ENCODE data around the gene LYST. TPM values are rescaled to one million over a fixed set of nuclear protein-coding genes. Genes with fewer than 3 reads are reported as not detected.
A peak's percentile ranks its signal among the peaks of the same experiment; 100 is the strongest.

The LYST gene
- polyA plus RNA-seq, 1 donor from 2014 or later, result 29.4 TPM

DNA sequence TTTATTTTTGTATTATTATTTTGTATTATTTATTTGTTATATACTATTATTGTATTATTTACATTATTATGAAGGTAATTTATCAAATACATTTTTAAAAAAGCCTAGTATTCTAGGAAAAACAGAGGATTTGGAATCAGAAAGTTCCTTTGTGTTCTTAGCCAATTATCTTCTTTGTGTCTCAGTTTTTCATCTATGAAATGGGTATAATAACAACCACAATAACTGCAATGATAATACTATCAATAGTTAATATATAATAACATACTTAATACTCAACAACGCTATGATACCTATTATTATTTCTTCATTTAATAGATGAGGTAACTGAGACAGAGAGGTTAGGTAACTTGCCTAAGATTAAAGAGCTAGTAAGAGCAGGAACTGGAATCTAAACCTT is 136.7 kb downstream of the LYST start:
- H3K27me3 Mint-ChIP-seq, result no peaks in the 10 kb centered on the region
- H3K4me1 Mint-ChIP-seq, result no peaks in the 10 kb centered on the region
- H3K9me3 Mint-ChIP-seq, result no peaks in the 10 kb centered on the region
- H3K27ac Mint-ChIP-seq, result no peak overlapping the region
- H3K36me3 Mint-ChIP-seq, result peaks cover 3% of the 10 kb centered on the region
- H3K4me3 Mint-ChIP-seq, result no peak overlapping the region

DNA sequence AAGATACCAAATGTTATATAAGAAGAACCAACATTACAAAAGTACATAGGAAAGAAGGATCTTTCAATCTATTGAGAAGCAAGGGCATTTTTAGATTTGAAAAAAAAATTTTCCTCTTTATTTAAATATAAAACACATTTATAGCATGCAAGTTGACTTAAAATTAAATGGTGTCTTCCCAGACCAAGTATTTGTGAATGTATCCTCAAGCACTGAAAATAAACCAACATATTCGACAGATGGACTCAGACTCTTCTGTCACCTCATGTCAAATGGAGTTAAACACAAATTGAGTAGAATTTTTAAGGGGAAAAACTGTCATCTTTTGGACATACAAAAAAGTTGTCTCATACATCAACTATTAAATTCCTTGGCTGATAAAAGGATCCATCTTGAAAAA is 140.1 kb downstream of the LYST start:
- no peak overlapping the region for H3K27ac Mint-ChIP-seq
- H3K4me3 Mint-ChIP-seq, result no peak overlapping the region
- H3K4me1 Mint-ChIP-seq, result no peaks in the 10 kb centered on the region
- no peaks in the 10 kb centered on the region for H3K9me3 Mint-ChIP-seq
- no peaks in the 10 kb centered on the region for H3K27me3 Mint-ChIP-seq
- peaks cover 3% of the 10 kb centered on the region for H3K36me3 Mint-ChIP-seq

DNA sequence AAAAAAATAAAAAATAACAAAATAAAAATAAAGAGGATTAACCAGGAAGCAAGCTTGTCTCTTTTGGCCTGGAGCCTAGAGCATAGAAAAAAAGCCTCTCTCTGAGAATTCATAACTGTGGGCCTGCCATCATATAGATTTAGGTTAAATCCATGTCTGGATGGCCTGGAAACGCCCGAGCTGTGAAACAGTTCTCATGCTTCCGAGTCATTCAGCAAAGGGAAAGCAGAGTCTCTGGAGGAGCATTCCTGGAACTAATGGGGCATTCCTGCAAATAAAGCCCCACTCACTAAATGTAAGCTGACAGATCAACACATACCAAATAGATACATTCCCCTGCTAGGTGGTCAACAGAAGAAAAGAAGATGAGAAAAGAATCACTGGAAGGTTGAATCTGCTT is 141.3 kb downstream of the LYST start:
- peaks cover 6% of the 10 kb centered on the region for H3K36me3 Mint-ChIP-seq
- H3K9me3 Mint-ChIP-seq, result no peaks in the 10 kb centered on the region
- H3K27me3 Mint-ChIP-seq, result no peaks in the 10 kb centered on the region
- H3K4me3 Mint-ChIP-seq, result no peak overlapping the region
- no peak overlapping the region for H3K27ac Mint-ChIP-seq
- no peaks in the 10 kb centered on the region for H3K4me1 Mint-ChIP-seq

DNA sequence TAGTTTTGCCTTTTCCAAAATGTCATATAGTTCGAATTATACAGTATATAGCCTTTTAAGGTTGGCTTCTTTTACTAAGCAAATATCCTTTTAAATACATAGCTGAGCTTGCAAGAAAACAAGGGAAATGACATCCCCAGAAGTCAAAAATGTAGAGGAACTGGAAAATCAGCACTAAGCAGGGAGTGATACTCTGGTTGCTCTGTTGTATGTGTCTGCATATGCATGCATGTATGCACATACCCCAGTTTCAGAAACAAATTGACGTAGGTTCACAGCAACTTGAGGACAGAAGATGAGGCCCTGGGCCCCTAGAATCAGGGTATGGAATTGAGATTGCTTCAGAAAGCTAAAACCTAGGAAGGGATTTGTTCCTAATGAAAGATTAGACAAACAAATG is 142.0 kb downstream of the LYST start:
- peaks cover 6% of the 10 kb centered on the region for H3K36me3 Mint-ChIP-seq
- H3K27ac Mint-ChIP-seq, result no peak overlapping the region
- no peaks in the 10 kb centered on the region for H3K27me3 Mint-ChIP-seq
- H3K4me3 Mint-ChIP-seq, result no peak overlapping the region
- no peaks in the 10 kb centered on the region for H3K4me1 Mint-ChIP-seq
- no peaks in the 10 kb centered on the region for H3K9me3 Mint-ChIP-seq

DNA sequence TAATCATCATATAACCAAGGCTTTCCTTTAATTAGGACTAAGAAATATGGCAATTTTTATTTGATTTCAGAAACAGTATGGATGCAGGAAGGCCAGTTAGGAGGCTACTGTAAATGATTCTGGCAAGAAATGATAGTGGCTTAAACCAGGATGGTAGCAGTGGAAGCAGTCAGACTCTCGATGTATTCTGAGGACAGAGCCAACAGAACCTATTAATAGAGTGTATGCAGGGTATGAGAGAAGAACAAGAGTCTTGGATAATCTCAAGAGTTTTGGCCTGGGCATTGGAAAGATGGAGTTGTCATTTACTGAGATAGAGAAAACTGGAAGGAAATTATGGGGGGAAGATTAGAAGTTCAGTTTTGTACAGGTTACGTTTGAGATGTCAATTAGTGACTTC is 143.8 kb downstream of the LYST start:
- Mint-ChIP-seq H3K4me1 (no peaks in the 10 kb centered on the region), H3K36me3 (peaks cover 6% of the 10 kb centered on the region), H3K4me3 (no peak overlapping the region), H3K27ac (no peak overlapping the region), H3K27me3 (no peaks in the 10 kb centered on the region), H3K9me3 (no peaks in the 10 kb centered on the region)

DNA sequence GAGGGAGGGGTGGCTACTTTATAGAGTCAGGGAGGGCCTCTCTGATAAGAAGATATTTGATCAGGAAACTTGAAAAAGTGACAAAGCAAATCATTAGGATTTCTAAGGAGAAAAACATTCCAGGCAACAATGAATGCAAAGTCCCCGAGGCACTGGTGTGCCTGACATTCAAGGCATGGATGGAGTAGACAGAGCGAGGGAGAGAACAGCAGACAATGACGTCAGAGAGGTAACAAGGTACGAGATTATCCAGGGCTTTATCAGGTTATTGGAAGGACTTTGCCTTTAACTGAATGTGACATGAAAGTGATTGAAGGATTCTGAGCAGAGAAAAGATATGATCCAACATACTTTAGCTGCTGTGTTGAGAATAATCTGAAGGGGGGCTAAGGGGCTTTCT is 144.7 kb downstream of the LYST start:
- no peaks in the 10 kb centered on the region for H3K9me3 Mint-ChIP-seq
- H3K36me3 Mint-ChIP-seq, result peaks cover 5% of the 10 kb centered on the region
- H3K4me1 Mint-ChIP-seq, result no peaks in the 10 kb centered on the region
- no peak overlapping the region for H3K4me3 Mint-ChIP-seq
- no peak overlapping the region for H3K27ac Mint-ChIP-seq
- no peaks in the 10 kb centered on the region for H3K27me3 Mint-ChIP-seq

DNA sequence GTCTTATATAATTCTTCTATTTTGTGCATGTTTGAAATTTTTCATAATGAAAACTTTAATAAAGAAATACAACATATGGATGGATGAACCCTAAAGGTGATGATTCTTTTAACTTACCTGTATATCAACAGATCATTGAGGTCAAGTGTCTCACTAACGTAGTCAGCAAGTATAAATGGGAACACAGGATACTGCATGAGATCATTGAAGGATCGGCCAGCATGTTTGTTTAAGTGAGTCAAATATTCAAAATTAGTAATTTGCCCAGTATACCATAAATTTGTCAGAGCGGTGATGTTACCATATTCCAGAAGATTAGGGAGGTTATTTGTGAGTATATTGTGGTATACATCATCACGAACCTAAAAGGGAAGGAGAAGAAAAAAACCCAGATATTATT is 146.2 kb downstream of the LYST start:
- Mint-ChIP-seq H3K9me3 (no peaks in the 10 kb centered on the region), H3K27me3 (no peaks in the 10 kb centered on the region), H3K4me1 (no peaks in the 10 kb centered on the region), H3K27ac (no peak overlapping the region), H3K4me3 (no peak overlapping the region), H3K36me3 (peaks cover 5% of the 10 kb centered on the region)

DNA sequence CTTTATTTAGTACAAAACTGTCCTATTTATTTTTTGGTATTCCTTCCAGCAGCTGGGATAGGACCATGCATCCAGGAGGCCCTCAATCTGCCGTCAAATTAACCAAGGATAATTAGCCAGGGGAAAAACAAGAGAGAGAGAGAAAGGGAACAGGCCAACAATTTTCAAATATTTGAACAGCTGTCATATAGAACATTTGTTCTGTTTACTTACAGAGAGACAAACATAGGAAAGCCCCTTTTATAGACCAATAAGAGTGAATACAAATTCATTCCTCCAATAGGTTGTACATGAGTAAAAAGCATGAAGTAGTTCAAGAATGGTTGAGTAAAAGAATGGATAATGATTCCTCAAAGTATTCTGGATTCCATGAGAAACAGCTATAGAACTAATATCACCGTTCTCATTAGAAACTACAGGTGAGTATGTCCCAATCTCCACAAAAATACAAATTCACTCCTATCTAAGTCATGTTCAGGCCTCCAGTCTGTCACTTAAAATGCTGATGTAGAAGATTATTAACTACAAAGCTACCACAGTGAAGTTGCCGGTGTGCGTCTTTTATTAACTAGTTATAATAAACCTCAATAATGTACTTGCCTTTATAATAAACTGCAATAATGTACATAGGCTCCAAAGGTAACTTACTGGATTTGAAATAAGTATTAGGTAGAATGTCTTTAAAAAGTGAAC is 152.4 kb downstream of the LYST start:
- Mint-ChIP-seq H3K36me3 (peaks cover 5% of the 10 kb centered on the region), H3K4me1 (no peaks in the 10 kb centered on the region), H3K9me3 (no peaks in the 10 kb centered on the region), H3K27me3 (no peaks in the 10 kb centered on the region), H3K27ac (no peak overlapping the region), H3K4me3 (no peak overlapping the region)

DNA sequence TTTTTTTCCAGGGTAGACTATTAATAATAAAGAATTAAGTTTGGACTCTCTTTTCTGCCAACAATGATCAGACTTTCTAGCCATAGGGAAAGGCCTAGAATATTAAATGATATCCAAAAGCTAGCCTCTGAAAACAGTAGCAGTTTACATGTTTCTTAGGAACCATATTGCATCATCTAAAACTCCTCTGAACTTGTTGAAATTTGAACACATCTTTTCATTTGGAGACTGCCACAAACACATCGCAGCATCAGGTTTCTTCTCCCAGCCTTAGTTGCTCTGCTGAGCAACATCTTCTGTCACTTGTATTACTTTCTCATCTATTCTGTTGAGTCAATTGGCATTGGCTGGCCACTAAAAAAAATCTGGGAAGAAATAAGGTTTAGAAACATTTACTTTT is 153.9 kb downstream of the LYST start:
- no peaks in the 10 kb centered on the region for H3K9me3 Mint-ChIP-seq

DNA sequence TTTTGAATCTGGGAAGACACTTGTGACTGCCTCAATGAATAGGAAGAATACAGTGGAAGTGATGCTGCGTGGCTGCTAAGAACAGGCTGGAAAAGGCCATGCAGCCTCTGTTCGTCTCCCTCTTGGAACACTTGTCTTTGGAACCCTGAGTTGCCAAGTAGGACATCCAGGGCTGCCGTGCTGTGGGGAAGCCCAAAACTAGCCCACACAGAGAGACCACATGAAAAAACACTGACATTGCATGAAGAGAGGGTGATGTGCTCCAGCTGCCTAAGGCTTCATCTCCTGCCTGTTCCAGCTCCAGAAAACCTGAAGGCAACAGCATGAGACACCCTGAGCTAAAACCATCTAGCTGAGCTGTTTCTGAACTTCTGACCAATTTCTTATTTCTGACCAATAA is 156.0 kb downstream of the LYST start:
- H3K27ac Mint-ChIP-seq, result no peak overlapping the region
- peaks cover 15% of the 10 kb centered on the region for H3K36me3 Mint-ChIP-seq
- H3K9me3 Mint-ChIP-seq, result no peaks in the 10 kb centered on the region
- no peak overlapping the region for H3K4me3 Mint-ChIP-seq
- no peaks in the 10 kb centered on the region for H3K27me3 Mint-ChIP-seq
- H3K4me1 Mint-ChIP-seq, result no peaks in the 10 kb centered on the region

More for the DNA sequence above, 153.9 kb downstream of the LYST start:
- Mint-ChIP-seq H3K36me3 (peaks cover 14% of the 10 kb centered on the region), H3K4me1 (no peaks in the 10 kb centered on the region), H3K4me3 (no peak overlapping the region), H3K27ac (peak overlapping the region in 1 of 3 donors; percentile 55), H3K27me3 (no peaks in the 10 kb centered on the region)

DNA sequence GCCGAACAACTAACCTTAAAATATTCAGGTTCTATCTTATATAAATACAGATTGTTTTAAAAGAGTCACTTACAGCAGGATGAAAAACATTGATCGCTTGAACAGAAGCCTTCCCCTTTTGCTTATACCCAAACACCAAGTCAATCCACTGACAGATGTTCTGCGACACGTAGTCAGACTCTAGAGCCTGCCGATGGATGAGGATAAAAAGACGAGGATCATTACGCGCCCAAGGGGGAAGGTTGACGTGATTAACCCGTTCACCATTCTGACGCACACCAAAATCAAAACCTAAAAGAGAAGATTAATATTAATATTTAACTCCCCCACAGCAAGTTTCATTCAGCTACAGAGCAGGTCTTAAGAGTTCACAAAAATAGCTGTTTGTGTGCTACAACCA is 157.7 kb downstream of the LYST start:
- no peak overlapping the region for H3K4me3 Mint-ChIP-seq
- no peaks in the 10 kb centered on the region for H3K9me3 Mint-ChIP-seq
- no peak overlapping the region for H3K27ac Mint-ChIP-seq
- H3K27me3 Mint-ChIP-seq, result no peaks in the 10 kb centered on the region
- no peaks in the 10 kb centered on the region for H3K4me1 Mint-ChIP-seq
- peaks cover 17% of the 10 kb centered on the region for H3K36me3 Mint-ChIP-seq

DNA sequence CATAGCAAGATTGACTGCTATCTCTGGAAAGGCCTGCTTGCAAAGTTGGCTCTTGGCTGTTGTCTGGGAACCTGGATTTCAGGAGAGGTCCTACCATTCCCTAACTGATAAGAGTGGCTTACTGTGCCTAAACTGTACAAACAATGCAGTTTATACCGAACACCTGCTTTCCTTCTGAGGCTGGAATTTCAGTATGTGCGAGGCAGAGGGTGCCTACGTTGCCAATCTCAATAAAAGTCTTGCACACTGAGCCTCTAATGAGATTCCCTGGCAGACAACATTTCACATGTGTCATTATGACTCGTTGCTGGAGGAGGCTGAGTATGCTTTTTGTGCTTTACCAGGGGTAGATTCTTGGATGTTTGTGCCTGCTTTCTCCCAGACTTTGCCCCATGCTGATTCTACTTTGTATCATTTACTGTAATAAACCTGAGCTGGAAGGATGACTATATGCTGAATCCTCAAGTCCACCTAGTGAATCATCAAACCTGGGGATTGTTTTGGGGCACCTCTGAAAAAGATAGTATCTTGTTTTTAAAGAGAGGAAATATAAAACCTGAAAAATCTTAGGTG is 158.2 kb downstream of the LYST start:
- Mint-ChIP-seq H3K4me1 (no peaks in the 10 kb centered on the region), H3K27ac (no peak overlapping the region), H3K36me3 (peaks cover 20% of the 10 kb centered on the region), H3K27me3 (no peaks in the 10 kb centered on the region), H3K4me3 (peak overlapping the region in 1 of 4 donors; percentile 43), H3K9me3 (no peaks in the 10 kb centered on the region)

DNA sequence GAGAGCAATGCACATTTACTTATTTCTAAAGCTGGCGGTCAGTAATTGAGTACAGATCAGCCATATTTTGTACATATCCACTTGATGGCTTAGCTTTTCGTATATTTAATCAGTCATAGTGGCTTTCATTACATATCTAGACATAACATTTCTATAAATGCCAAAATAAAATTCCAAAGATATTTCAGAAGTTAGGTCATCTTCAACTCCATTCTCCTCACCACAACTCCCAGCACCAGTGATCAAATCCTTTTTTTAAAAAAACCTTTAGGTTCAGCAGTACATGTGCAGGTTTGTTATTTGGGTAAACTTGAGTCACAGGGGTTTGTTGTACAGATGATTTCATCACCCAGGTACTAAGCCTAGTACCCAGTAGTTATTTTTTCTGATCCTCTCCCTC is 163.2 kb downstream of the LYST start:
- H3K4me3 Mint-ChIP-seq, result no peak overlapping the region
- no peaks in the 10 kb centered on the region for H3K27me3 Mint-ChIP-seq
- H3K4me1 Mint-ChIP-seq, result no peaks in the 10 kb centered on the region
- no peaks in the 10 kb centered on the region for H3K9me3 Mint-ChIP-seq
- no peak overlapping the region for H3K27ac Mint-ChIP-seq
- peaks cover 25% of the 10 kb centered on the region for H3K36me3 Mint-ChIP-seq

DNA sequence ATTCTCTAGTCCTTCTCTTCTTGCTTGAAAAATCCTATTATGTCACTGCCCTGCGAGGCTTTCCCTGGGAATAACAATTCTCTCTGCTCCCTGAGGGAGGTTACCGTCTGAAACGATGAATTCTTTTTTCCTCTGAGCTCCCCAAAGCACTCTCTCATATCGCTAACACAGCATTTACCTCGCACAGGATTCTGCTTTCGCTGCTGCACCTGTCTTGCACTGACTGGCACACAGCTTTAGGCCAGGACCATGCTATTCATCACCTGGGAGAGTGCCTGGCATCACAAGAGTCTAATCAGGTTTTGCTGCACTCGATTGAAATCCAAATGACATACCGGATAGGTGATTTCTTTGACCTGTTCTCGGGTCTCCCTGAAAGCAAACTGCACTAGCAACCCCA is 164.3 kb downstream of the LYST start:
- peaks cover 22% of the 10 kb centered on the region for H3K36me3 Mint-ChIP-seq
- no peaks in the 10 kb centered on the region for H3K27me3 Mint-ChIP-seq
- no peak overlapping the region for H3K4me3 Mint-ChIP-seq
- H3K9me3 Mint-ChIP-seq, result no peaks in the 10 kb centered on the region
- no peak overlapping the region for H3K27ac Mint-ChIP-seq
- H3K4me1 Mint-ChIP-seq, result no peaks in the 10 kb centered on the region

DNA sequence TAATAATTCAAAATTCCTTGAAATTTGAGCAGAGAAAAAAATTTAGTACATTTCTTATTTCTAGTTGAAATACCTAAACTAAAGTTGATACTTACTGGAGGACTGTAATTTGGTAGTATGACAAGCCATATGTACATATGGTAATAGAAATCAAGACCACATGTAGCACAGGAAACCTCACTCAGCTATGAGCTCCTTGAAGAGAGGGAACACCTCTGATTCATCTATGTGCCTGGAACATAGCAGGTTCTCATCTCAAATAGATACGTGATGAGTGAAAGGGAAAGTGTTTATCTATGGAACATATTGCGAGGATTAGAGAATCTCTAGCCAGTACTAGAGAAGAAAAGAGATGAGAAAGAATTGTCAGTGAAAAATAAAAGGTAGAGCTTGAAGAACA is 169.2 kb downstream of the LYST start:
- Mint-ChIP-seq H3K4me3 (no peak overlapping the region), H3K27me3 (no peaks in the 10 kb centered on the region), H3K4me1 (no peaks in the 10 kb centered on the region), H3K9me3 (no peaks in the 10 kb centered on the region), H3K36me3 (peaks cover 31% of the 10 kb centered on the region), H3K27ac (peak overlapping the region in 1 of 3 donors; percentile 11)

DNA sequence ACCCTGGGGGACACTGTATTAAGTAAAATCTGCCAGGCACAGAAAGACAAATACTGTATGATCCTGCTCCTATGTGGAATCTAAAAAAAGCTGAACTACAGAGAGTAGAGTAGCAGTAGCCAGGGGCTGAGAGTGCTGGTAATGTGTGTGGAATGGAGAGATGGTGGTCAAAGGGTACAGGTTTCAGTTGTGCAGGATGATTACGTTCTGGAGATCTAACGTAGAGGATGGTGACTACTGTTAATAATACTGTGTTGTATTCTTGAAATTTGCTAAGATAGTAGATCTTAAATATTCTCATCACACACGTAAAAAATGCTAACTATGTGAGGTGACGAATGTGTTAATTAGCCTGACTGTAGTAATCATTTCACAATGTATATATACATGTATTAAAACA is 177.3 kb downstream of the LYST start:
- H3K27me3 Mint-ChIP-seq, result no peaks in the 10 kb centered on the region
- peak overlapping the region in 1 of 3 donors; percentile 5 for H3K27ac Mint-ChIP-seq
- H3K4me1 Mint-ChIP-seq, result no peaks in the 10 kb centered on the region
- peaks cover 12% of the 10 kb centered on the region for H3K36me3 Mint-ChIP-seq
- H3K4me3 Mint-ChIP-seq, result no peak overlapping the region
- H3K9me3 Mint-ChIP-seq, result no peaks in the 10 kb centered on the region
